HG03139 (cell line): ENCODE results near the gene IL26.
"Not testable (repeated sequence)": the region's sequence is repeated elsewhere in the genome, so short reads cannot be mapped to it uniquely, and the experiment has no call there.

ENCODE experiments used
- ATAC-seq: cut with Tn5 transposase; IDR thresholded peaks from one replicate; pipeline ENCODE4 v1.9.1; 2021; ENCODE audit not compliant: unreplicated experiment

IL26 gene

DNA sequence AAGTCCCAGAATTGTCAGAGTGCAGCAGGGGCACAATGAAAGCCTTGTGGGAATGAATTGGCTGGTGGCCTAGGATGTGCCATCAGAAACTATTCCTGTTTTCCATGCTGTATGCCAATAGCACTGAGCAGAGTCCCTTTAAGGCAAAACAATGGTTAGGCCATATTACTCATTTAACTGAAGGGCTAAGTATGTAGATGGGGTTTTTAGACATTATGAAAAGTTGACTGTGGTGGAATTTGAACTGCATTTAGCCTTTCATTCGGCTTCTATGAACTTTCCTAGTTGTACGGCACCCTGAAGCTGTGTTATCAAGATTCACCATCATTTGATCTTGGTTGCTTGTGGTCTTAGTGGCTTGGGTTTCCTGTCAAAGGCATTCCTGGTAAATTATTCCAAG is 24.8 kb downstream of the IL26 start:
- no peak for ATAC-seq

DNA sequence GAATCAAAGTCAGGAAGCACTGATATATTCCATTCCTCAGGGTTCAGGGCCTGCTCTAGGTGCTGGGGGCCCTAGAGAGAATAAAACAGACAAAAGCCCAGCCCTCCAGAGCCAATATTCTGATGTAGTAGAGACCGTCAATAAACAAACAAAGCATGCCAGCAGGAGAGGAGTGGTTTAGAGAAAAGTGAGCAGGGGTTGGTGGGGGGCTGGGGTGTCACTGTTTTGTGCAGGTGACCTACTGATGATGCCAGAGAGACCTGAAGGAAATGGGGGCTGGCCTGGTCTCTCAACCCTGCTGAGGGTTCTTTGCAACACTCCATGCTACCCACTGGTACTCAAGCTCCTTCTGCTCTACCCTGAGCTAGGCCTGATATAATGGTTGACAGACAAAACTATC is 26.5 kb downstream of the IL26 start:
- ATAC-seq, result no peak

DNA sequence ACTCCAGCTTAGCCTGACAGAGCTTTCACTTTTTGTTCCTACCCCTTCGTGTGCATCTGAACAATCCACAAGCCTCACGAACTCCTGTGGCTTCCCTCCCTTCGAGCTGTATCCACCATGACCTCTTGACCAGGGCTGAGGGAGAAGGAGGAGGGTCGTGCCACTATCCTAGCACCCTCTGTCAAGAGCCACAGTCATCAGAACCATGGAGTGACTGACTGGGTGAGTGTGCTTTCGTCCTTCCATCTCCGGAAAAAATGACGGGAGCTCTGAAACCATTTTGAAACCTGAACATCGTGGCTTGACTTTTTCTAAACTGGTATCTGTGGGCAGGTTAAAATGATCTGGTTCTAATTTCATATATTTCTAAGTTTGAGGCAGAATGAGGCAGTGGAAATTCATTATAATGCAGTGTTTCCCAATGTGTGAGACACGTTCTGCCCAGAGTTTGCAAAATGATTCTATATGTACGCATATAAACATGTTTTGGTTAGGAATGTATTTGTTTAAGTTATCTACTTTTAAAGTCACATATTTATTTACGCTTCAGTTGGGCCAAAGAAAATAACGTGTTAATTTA is 27.0 kb downstream of the IL26 start:
- ATAC-seq, result no peak

DNA sequence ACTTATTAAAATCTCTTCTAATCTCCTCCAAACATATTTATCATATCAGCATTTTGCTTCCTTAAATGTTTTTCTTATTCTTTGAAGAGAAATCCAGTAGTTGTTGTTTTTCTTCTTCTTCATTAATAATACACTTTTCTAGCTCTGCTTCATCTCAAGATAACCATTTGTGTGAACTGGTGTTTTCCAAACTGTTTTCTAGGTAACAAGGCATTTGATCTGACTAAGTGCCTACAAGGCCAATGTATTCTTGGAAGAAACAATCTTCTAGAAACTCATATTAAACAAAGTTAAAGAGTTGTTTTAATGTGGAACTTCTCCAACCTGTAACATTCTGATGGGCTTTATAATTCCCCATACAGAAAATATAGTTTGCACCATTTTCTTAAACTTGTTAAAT is 35.3 kb downstream of the IL26 start:
- no peak for ATAC-seq

DNA sequence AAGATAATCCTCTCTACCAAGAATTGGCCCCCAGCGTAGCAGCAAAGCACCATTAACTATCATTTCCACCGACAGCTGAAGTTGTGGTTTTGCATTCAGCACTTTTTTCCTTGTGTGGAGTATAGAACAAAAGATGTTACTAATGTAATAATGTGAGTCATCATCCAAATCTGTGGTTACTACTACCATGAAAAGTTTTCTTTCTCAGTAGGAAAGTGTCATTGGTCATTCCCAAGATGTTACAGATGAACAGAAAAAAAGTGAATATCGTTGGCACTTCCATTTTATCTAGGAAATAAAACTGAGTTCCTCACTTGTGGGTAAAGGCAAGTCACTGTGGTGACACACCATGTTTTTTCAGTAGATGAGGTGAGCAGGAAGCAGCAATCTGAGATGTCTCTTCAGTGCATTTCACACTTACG is 35.8 kb downstream of the IL26 start:
- ATAC-seq, result no peak

DNA sequence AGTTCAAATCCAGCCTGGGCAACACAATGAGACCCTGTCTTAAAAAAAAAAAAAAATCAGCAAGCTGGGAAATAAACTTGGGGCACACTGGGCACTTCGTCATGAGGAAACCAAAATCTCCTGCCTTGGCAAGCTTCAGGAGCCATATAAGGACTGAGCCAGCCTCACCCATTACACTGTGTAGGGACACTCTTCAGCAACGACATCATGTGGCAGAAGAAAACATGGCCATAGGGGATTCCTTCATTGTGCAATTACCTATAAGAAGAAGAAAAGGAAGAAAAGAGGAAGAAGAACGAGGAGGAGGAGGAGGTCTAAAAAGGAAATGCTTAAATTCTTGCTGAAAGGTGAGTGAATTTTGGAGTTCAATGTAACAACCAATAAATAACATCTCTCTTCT is 40.0 kb downstream of the IL26 start:
- ATAC-seq, result no peak

DNA sequence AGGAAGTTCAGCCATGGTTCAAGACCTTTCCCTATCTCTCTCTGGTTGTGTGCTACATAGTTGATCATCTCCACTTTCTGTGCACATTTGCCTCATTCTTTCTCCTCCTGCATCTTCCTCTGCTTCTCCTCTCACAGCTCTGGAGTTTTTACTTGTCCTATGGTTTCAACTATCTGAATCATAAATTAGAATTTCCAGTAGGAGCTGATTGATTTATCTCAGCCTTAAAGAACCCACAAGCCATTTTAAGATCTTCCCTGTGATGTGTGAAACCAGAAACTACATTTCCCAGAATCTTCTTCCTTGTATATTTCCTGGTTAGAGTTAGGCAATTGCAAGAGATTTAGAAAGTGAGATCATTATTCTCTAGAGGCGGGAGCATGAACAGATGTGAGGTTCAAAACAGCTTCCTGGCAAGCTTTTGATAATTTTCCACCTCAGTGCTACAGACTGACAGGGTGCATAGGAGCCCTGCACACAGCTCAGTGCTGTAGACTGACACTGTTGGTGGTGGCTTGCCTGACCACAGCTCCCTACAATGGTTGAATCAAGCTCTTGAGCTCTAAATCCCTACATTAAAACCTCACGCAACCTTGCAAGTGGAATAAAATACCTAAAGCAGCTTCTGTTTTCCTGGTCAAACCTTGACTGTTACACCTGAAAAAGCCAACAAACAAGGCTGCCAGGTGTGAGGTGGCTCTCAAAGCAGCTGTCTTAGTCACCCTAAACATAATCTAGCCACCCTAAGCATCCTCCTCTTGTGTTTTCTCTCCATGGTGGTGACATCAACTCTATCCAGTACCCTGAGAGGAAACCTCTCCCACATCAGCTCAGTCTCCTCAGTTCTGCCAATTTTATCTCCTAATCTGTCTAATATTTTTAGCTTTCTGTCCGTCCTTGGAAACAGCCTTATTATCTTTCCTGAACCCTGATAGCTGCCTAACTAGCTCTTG is 44.5 kb downstream of the IL26 start:
- ATAC-seq, result peak; percentile 80

DNA sequence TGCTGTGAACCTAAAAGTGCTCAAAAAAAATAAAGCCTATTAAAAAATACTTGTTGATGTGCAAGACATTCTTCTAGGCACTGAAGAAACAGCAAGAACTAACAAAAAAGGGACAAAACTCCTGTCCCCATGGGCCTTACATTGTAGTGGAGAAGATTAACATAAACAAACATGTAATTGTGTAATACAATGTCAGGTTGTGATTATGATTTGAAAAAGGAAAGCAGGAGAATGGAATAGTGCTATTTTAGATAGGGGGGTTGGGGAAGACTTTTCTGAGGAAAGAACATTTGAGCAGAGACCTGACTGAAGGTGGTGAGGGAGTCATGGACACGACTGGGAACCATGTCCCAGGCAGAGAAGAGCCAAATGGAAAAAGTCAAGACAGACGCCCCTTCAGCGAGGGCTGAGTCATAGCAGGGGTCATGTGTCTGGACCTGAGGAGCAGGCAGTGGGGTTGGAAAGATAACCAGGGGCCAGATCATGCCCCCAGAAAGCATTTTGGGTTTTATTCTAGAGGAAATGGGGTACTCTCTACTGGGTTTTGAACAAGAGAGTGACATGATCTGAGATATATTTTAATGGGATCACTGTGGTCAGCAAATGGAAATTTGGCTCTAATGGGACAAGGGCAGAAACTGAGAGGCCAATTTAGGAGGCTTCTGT is 46.7 kb downstream of the IL26 start:
- no peak for ATAC-seq

DNA sequence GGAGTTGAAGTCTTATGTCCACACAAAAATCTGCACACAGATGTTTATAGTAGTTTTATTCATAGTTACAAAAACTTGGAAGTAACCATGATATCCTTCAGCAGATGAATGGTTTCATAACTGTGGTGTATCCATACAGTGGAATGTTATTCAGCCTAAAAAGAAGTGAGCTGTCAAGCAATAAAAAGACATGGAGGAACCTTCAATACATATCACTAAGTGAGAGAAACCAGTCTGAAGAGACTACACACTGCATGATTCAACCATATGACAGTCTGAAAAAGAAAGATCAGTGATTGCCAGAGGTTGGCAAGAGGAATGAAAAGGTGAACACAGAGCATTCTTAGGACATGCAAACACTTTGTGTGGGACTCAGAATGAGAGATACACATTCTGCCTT is 47.4 kb downstream of the IL26 start:
- no peak for ATAC-seq

DNA sequence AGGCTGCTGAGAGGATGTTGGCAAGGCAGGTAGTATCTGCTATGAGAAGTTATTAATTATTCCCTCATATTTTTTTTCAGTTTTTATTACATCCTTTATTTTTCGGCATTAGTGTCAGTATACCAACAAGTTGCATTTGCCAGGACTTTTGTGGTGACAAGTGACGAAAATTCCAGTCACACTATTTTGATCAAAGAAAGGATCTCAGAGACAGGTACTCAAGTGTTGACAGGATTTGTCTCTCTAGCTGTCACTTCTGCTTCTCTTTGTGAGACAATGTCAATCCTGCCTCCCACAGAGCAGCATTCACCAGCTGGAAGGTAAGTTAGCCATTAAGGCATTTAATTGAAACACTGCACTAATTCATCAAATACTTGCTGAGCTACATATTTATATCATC is 48.0 kb downstream of the IL26 start:
- no peak for ATAC-seq

DNA sequence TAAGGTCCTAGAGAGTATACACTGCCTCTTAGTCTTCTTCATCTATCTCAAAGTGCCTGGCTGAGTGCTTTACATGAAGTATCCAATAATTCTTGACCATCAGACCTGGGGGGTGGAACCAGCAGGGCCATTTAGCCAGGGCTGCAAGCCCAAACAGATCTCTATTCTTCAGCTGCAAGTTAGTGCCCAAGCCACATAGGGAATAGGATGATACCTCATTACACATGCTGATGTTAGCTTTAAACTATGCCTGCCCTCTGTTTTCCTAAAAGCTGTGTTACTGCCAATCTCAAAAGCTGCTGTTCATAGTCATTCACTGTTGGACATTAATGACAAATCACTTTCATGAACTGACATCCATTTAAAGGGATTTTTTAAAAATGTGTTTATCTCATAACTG is 49.4 kb downstream of the IL26 start:
- ATAC-seq, result no peak

DNA sequence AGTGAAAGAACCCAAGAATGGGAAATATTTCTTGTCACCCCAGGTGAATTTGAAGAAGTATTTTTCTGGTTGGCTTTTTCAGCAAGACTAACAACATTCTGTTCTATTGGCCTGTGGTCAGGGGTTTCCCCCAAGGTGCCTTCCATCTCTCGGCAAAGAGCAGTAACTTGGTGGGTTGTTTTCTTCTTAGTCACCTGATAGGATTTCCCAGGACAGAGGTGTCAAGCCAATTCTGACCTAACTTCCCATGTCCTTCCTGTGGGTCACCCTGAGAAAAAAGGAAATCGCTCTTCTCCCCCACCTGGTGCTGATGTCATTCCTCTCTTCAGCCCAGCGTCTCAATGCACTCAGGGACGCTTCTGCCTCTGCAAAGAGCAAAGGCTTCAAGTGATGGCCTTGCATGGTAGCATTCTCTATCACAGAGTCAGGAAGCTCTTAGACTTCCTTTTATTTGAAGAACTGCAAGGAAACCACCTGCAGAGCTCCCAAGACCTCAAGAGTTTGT is 50.0 kb downstream of the IL26 start:
- ATAC-seq, result peak; percentile 87

DNA sequence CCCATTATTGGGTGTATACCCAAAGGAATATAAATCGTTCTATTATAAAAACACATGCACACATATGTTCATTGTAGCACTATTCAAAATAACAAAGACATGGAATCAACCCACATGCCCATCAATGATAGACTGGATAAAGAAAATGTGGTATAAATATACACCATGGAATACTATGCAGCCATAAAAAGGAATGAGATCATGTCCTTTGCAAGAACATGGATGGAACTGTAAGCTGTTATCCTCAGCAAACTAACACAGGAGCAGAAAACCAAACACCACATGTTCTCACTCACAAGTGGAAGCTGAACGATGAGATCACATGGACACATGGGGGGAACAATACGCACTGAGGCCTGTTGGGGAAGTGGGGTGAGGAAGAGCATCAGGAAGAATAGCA is 50.8 kb downstream of the IL26 start:
- not testable (repeated sequence) for ATAC-seq

DNA sequence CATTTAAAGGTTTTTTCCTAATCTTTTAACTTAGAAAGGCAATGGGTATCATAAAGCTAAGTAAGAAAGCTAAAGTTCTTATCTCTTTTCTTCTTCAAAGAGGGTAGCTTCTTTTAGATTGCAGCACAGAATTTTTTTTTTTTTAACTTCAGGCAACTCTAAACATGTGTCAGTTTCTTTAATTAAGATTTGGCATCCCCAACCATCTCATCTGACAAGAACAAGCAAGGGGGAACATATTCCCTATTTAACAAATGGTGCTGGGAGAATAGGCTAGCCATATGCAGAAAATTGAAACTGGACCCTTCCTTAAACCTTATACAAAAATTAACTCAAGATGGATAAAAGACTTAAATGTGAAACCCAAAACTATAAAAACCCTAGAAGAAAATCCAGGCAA is 51.8 kb downstream of the IL26 start:
- no peak for ATAC-seq

DNA sequence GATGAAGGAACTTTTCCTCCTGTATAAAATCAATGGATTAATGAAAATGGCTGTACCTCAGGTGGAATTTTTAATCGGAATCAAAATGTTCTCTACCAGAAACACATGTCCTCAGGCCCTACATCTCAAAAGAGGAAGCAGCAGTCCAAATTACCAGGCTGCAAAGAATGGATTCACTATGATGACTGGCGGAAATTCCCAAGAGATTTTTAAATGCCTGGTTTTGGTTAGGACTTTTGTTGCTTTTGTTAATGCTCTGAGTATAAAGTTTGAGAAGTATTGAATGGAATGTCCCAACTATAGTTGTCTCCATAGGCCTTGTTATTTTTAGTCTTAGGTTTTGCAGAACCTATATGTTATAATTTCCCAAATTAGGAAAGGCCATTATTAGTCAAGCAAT is 54.9 kb downstream of the IL26 start:
- no peak for ATAC-seq

DNA sequence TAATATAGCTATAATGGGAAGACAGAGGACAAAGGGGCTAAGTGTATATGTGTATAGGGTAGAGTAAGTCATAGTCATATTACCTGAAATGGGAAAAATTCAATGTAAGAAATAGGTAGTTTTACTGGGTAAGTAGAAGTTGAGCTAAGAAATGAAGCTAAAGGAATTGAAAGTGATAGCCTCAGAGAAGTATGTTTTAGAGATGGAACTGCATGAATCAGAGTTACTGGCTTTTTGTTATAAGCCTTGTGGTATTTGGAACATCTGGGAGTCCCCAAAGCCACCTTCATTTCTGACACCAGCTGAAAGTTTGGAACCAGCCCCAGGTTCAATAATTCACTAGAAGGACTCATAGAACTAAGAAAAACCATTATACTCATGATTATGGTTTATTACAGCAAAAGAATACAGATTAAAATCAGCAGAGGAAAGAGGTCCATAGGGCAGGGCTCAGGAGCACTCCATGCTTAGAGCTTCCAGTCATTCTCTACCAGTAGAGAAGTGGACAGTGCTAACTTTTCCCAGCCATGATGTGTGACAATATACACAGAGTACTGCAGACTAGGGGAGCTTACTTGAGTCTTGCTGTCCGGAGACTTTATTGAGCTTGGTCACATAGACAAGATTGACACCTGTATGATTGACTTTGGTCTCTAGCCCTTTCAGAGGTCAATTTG is 56.3 kb downstream of the IL26 start:
- ATAC-seq, result no peak

DNA sequence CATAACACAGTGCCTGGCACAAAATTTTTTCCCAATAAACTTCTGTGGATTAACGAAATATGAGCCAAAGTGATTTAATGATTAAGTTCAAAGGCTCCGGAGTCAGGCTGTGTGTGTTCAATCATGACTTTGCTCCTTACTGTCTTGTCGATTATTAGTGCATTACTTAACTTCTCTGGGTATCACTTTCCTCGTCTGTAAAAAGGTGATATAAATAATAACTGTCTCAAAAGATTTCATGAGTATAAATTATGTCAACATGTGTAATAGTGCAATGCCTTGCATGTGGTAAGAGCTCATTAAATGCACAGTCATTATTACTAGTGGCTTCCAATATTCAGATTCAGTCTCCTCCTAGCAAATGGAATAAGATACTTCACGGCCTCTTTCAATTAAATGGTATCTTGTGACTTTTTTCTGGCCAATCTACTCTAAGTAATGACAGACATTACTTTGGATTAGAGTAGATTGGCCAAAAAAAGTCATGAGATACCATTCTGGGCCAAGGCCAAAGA is 59.2 kb downstream of the IL26 start:
- ATAC-seq, result no peak

DNA sequence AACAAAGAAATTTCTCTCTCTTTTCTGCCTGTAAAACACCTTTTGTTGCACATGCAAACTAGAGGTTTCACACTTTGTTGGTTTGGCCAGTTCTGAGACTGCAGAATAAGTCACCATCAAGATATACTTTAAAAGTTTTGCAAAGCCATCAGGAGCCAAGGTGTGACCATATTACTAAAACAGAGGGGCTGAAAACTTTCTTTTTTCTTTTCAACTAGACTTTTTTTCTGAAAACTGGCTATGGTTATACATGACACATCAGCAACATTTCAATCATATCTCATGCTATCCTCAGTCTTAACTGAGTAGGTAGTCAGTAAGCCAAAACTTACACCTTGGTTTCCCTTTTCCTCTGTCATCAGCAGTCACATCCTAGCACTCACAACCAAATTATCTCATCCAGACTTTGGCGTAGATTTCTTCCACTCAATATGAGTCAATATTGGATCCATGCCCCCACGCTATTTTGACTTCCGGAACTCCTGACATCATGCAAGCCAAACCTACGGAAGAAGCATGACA is 62.0 kb downstream of the IL26 start:
- ATAC-seq, result peak; percentile 57

DNA sequence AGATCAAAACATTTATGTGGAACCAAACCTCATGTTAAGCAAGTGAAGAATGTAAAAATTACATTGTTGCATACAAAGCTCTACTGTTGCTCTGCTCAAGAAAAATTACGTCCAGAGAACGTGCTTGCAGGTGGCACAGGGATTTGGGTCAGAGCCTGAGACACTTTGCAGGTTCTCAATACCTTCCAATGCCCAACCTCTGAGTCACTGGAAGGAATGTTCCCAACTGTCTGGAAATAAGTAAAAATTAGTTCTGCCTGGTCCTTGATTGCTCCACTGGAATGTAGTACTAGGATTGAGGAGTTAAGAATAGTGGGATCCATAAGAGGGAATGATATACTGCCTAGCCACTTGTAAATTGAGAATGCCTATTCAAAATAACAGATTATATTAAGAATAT is 63.2 kb downstream of the IL26 start:
- no peak for ATAC-seq

DNA sequence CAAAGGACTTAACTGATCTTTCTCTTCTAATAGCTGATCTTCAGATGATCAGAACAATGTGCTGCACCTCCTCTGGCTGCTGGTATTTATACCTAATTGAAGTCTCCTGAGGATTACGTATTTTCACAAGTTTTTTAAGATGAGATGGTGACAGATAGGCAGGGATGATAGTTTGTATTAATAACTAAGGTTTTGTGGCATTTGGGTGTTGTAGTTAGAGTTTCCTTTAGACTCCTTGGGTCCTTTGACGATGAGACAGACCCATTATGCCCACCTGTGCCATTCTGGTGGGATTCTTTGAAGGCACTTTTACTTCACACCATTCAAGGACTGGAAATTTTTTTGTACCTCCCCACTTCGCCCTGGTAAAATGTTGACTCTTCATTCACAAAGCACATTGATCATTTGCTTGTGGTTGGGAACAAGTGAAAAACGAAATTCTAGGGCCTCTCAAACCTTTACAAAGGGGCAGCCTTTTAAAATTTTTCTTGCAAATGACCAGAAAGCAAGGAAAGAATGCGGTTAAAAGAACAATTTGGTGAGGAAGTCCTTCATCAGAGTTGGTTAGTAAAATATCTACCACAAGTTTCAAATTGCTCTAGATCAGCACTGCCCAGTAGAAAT is 65.8 kb downstream of the IL26 start, which contains the start of gene IFNG:
IFNG (minus strand) TSS at position 60 of the 624 bp plus-strand sequence. CDS start 125 bp downstream, outside the sequence.
- ATAC-seq, result no peak
